H1 (cell line): ENCODE data around the gene NPY1R. TPM values are rescaled to one million over a fixed set of nuclear protein-coding genes. Genes with fewer than 3 reads are reported as not detected.

ENCODE experiments used
- CHD2 ChIP-seq: IDR thresholded peaks from 2 replicates; pipeline ENCODE4 v1.6.1; 2012; ENCODE audit warnings: low read length, improper control_type of control experiment
- E2F6 ChIP-seq: IDR thresholded peaks from 2 replicates; pipeline ENCODE4 v1.6.1; 2012; ENCODE audit warnings: inconsistent platforms
- polyA plus RNA-seq, 7 experiments: library from polyadenylated mRNA; depleted of rRNA in 3 of 7; stranded (reverse) in 5 of 7; unstranded in 2 of 7; fragments of >200 nt in 5 of 7; fragments of 200-250 nt in 2 of 7; gene quantifications; 1 replicate in 5 of 7; 2 replicates in 1 of 7; 4 replicates in 1 of 7; pipeline versions ENCODE4 v1.2.1 to v1.2.3, GENCODE V29; 2011 to 2013; ENCODE audit warnings: missing spikeins in 2 of 7, mixed read lengths in 2 of 7
- total RNA-seq: library from RNA; stranded (reverse); fragmentation: NEBNext Ultra II Directional; extraction: Animal tissue kit (Norgen Biotek cat#: 25700); gene quantifications from 2 replicates; pipeline ENCODE4 v1.2.1, GENCODE V29; 2021

Gene NPY1R
- total and polyA plus RNA-seq, 2 of the 8 experiments (the other 6 are each of a cell fraction or from before 2014, with no cell fraction given) = 5.9 to 6.3 TPM

- TF ChIP-seq E2F6 (peak; percentile 62), CHD2 (no peak)
Measured at GRCh38 chr4:163332526-163333406, at the start of gene NPY1R (continued).
